EL (cell line): Measurements from ENCODE around the gene SRPK2.
"Not testable (repeated sequence)": the region's sequence is repeated elsewhere in the genome, so short reads cannot be mapped to it uniquely, and the experiment has no call there.

Source experiments
- DNase-seq: peaks from one replicate; pipeline ENCODE4 v3.0.0-alpha.2; 2016

The SRPK2 gene

DNA sequence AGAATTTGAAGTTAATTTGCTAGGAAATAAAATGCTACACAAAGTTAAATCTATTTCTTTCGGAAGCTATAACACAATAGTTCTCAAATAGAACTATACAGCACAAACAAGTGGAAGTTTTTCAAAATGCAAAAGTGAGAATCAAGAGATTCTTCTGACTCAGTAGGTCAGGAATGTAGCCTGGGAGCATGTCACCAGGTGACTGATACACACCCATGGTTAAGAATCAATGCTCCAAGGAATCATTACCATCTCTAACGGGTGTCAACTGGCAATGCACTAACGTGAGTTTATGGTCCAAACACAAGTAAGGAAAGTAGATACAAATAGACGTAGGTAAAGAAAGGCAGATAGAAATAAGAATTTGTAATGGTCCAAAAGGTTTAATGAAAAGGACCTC, 170.5 kb downstream of the SRPK2 start:
- DNase-seq: peak; percentile 20

DNA sequence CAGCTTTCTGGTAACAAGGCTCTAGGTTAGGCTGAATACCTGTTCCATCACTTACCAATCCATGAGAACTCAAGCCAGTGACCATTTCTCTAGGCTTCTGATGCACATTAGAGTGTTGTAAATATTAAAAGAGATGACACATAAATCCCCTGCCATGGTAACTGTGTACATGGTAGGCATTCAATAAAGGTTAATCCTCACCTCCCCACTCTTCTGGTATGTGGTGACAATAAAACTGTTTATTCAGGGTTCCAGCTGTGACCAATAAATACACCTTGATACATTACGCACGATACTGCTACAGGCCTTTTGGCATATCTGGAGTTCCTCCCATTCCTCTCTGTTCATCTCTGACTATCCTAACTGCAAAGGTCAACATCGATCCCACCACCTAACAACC, 171.9 kb downstream of the SRPK2 start:
- DNase-seq: no peak

- no peak for DNase-seq
These were observed 172.9 kb downstream of the SRPK2 start for GRCh38 chr7:105215821-105216220.

DNA sequence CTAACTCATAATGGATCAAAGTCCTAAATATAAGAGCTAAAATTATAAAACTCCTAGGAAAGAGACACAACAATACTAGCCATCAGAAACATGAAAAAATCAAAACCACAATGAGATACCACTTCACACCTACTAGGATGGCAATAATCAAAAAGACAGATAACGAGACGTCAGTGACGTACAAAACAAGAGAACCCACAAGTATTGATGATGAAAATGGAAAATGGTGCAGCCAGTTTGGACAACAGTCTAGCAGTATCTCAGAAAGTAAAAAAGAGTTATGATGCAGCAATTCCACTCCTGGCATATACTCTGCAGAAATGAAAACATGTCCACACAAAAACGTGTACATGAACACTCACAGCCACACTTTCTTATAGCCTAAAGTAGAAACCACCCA, 173.5 kb downstream of the SRPK2 start:
- no peak for DNase-seq

GRCh38 chr7:105213611-105214010, 175.1 kb downstream of the SRPK2 start:
- no peak for DNase-seq

DNA sequence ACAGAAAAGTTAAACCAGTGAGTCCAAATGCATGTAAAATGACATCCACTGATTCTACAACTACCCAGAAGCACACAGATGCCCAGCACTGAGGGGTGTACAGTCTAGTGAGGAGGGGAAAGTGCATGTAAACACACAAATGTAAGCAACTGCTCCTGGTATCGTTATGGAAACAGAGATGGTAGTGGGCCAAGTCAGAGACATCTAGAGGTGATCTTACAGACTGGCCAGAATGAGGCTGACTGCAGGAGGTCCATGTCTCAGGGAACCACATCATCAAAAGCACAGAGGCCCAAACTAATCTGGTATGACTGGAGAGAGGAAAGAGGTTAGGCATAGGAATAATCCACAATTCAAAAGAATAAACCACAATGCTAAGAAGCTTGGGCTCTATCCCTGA, 176.5 kb downstream of the SRPK2 start:
- DNase-seq: no peak

DNA sequence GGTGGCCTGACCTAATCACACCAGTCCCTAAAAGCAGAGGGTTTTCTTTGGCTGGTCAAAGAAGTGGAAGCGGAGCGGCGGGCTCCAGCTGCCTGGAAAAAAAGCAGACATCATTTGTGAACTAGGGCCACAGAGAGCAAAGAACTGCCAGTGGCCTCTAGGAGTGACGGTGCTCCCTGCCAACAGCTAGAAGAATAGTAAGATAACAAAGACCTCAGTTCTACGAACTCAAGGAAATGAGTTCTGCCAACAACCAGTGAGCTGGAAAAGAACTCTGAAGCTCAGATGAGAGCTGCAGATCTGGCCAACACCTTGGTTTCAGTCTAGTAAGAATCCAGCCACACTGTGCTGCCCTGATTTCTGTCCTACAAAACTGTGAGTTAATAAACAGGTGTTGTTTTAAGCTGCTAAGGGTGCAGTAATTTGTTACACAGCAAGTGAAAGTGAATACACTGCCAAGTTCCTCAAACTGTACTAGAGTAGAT, 178.0 kb downstream of the SRPK2 start:
- DNase-seq: no peak

- no peak for DNase-seq
These were observed 178.9 kb downstream of the SRPK2 start for GRCh38 chr7:105209870-105210269.

- DNase-seq: no peak
These were observed 179.3 kb downstream of the SRPK2 start for GRCh38 chr7:105209433-105209832.

DNA sequence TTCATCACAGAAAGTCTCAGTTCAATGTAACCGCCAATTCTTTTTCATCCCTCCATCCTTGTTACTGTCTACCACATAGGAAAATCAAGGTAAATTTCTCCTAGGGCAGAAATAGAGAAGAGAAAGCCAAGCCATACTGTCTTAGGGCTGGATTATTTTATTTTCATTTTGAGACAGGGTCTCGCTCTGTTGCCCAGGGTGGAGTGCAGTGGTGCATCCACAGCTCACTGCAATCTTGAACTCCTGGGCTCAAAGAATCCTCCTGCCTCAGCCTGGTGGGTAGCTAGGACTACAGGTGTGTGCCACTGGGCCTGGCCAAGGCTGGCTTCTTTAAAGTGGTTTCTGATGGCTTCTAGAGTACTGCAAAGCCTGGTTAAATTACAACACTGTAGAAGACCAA, 181.7 kb downstream of the SRPK2 start:
- no peak for DNase-seq

GRCh38 chr7:105205592-105206237, 183.0 kb downstream of the SRPK2 start:
- no peak for DNase-seq

- no peak for DNase-seq
These were observed 183.8 kb downstream of the SRPK2 start for GRCh38 chr7:105204953-105205352.

DNA sequence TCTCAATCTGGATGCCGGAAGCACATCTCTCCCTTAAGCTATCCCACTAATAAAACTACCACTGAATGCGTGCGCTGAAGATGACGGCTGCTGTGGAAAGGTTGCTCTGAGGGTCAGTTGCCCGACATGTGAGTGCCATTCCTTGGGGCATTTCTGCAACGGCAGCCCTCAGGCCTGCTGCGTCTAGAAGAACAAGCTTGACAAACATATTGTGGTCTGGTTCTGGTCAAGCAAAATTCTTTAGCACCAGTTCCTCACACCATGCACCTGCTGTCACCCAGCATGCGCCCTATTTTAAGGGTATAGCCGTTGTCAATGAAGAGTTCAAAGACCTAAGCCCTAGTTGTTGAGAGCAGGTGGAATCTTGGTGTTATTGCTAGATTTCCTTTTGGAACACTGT, 184.2 kb downstream of the SRPK2 start:
- DNase-seq: no peak

DNA sequence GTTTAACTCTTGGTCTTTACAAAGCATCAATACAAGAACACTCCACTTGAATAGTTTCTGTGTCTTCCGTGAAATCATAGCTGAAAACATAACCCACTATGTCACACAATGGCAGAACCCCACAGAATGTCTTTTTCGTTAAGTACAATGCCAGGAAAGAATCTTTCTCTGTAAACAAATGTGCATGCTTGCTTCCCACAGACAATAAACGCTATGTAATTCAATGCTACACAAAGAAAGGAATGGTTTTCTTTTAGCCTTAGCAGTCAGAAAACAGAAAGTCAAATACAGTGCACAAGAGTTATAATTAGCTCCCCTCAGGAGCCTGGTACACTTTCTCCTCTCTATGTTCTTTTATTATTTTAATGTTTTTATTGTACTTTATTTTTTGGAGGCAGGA, 186.1 kb downstream of the SRPK2 start:
- no peak for DNase-seq

GRCh38 chr7:105199386-105199785, 189.3 kb downstream of the SRPK2 start:
- DNase-seq: no peak

DNA sequence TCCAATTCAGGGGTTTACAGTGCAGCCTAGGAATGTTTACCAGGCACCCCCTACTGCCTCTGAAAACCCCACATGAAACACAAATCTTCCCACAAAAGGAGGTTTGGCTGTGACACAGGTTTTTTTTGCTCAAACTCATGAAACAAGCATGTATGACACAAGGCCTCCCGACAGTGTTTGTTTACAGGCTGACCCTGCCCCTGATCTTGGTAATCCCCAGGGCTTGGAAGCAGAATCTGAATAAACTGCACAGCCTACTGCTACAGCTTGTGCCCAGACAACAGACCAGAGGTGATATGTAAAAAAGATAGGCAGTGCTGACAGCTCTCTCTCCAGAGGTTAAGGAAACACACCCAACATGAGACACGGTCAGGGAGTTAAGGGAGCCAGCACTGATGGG, 190.5 kb downstream of the SRPK2 start:
- peak; percentile 86 for DNase-seq

DNA sequence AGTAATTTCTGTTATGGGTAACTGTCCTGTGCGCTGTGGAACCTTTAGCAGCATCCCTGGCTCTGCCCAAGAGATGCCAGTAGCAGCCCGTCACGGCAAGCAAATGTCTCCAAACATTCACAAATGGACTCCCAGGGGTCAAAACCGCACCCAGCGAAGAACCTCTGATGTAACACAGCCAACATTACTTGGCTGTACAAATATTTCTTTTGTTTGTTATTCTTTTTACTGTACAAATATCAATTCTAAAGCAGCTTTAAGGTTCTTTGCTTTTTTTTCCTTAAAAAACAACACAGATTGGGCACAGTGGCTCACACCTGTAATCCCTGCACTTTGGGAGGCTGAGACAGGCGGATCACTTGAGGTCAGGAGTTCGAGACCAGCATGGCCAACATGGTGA, 192.2 kb downstream of the SRPK2 start:
- no peak for DNase-seq

DNA sequence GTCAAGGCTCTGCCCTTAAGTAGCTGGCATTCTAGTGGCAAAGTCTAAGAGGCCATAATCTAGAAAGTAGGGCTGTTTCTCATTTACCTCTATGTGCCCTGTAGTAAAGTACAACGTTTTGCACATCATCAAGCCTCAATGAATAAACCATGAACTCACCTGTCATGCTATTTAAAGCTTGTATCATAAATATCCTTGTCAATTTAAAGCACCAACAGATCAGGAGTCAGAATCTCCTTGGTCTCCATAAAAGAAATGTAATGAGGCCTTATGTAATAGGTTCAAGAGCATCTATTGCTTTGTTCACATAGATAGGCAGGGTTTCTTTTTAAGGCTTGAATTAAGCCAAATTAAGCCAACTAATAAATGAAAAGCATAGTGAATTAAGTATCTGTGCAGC, 192.8 kb downstream of the SRPK2 start:
- no peak for DNase-seq

- DNase-seq: not testable (repeated sequence)
These were observed 193.8 kb downstream of the SRPK2 start for GRCh38 chr7:105194959-105195358.

- no peak for DNase-seq
These were observed 197.4 kb downstream of the SRPK2 start for GRCh38 chr7:105191331-105191730.

- peak; percentile 13 for DNase-seq
These were observed 198.7 kb downstream of the SRPK2 start for GRCh38 chr7:105189859-105190492.

DNA sequence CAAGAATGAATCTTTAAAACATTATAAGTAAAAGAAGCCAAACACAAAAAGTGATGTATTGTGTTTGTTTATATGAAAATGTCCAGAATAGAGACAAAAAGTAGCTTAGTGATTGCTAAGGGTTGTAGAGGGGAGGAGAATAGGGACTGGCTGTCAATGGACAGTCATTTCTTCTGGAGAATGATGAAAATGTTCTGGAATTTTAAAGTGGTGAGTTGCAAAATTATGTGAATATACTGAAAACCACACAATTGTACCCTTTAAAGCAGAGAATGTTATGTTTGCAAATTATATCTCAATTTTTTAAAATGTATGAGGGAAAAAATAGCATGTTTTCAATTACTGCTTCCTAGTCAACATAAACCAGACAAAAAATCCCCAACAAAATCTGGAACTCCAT, 200.5 kb downstream of the SRPK2 start:
- peak; percentile 22 for DNase-seq

DNA sequence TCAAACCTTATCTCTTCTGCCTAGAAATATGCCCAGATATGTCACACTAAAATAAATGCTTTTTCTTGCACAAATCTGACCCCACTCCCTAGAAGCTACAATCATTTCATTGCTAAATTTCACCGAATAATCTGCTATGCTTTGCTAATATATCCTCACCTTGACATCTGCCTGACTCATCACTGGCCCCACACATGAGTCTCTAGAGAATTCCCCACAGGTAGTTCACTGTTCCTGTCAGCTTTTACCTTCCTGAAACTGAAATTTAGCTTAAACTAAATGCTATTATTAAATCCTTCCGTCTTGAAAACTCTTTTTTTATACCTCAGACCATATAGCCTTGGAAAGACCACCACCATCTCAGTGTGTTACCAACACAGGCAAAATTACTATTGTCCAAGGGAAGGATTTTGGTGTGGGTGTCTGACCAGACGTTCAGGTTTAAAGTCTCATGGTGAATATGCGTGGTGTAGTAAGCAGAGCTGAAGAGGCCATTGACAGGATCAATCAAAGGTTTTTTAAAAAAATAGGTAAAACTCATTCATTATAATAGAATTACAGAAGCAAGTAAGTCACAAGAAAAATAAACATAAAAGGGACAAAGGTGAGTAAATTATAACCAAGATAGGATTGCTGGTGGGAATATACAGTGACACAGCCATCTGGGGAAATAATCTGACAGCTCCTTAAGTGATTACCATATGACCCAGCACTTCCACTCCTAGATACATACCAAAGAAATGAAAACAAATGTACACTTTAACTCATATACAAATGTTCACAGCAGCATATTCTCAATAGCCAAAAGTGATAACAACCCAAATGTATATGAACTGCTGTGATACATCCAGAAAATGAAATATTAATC, 201.2 kb downstream of the SRPK2 start:
- no peak for DNase-seq
